ENCODE measurements around the gene PIP5K1B. TPM values are rescaled to one million over a fixed set of nuclear protein-coding genes. Genes with fewer than 3 reads are reported as not detected.

Gene PIP5K1B
- polyA plus RNA-seq, 1 donor (not counting 4 experiments of a cell fraction or from before 2014, with no cell fraction given), result not detected

GRCh38 chr9:68991457-68991856 lies 286.4 kb downstream of the PIP5K1B start:
- Histone ChIP-seq H4K20me1 (ENCODE audit: control insufficient read depth, extremely low read depth, insufficient read depth, low read length) (no peaks in the 10 kb centered on the region), H3K4me1 (ENCODE audit: control insufficient read depth, extremely low read depth, insufficient read depth, low read length) (no peaks in the 10 kb centered on the region), H3K9me3 (ENCODE audit: control insufficient read depth, low read depth, low read length) (no peaks in the 10 kb centered on the region), H3K9ac (ENCODE audit: control insufficient read depth, extremely low read depth, insufficient read depth, low read length) (no peak overlapping the region), H3K9me1 (ENCODE audit: control insufficient read depth, extremely low read depth, insufficient read depth, low read length) (no peaks in the 10 kb centered on the region), H3K4me2 (ENCODE audit: control insufficient read depth, extremely low read depth, insufficient read depth, low read depth, low read length) (no peak overlapping the region), H2AFZ (ENCODE audit: control insufficient read depth, low read length) (no peak overlapping the region), H3K79me2 (ENCODE audit: control insufficient read depth, insufficient read depth, low read length) (no peaks in the 10 kb centered on the region), H3K36me3 (ENCODE audit: control insufficient read depth in 2 of 2, extremely low read depth in 1 of 2, insufficient read depth in 2 of 2, low read length in 2 of 2) (no peaks in the 10 kb centered on the region), H3K4me3 (ENCODE audit: control insufficient read depth in 2 of 3, extremely low read depth in 1 of 3, insufficient read depth in 2 of 3, low read depth in 1 of 3, low read length in 3 of 3) (no peak overlapping the region), H3K27me3 (ENCODE audit: control insufficient read depth, extremely low read depth, insufficient read depth, low read length) (no peaks in the 10 kb centered on the region), H3K27ac (ENCODE audit: control insufficient read depth, insufficient read depth, low read length) (no peak overlapping the region)
- no peak for TF ChIP-seq EZH2 (IDR thresholded peaks at IDR 0.05; ENCODE audit: low read length)
- TF ChIP-seq, protein P1, sequence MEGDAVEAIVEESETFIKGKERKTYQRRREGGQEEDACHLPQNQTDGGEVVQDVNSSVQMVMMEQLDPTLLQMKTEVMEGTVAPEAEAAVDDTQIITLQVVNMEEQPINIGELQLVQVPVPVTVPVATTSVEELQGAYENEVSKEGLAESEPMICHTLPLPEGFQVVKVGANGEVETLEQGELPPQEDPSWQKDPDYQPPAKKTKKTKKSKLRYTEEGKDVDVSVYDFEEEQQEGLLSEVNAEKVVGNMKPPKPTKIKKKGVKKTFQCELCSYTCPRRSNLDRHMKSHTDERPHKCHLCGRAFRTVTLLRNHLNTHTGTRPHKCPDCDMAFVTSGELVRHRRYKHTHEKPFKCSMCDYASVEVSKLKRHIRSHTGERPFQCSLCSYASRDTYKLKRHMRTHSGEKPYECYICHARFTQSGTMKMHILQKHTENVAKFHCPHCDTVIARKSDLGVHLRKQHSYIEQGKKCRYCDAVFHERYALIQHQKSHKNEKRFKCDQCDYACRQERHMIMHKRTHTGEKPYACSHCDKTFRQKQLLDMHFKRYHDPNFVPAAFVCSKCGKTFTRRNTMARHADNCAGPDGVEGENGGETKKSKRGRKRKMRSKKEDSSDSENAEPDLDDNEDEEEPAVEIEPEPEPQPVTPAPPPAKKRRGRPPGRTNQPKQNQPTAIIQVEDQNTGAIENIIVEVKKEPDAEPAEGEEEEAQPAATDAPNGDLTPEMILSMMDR (optimal IDR thresholded peaks at IDR 0.05 in 1 of 3, IDR thresholded peaks at IDR 0.05 in 1 of 3, conservative IDR thresholded peaks at IDR 0.05 in 1 of 3; ENCODE audit: extremely low read depth in 1 of 3, insufficient read depth in 2 of 3, low read length in 3 of 3), result no peak
- FAIRE-seq (no peak), DNase-seq (ENCODE audit: low read depth, low spot score) (no peak)
- dilution Hi-C loops (cut with MboI; ENCODE audit: extremely low pct_ligation_motif_present, low sequenced_read_pairs), result loop anchor here (10.0 to 25.0 kb wide), 2 partner anchors 277 to 379 kb away; no protein-coding TSS in a partner anchor

DNA sequence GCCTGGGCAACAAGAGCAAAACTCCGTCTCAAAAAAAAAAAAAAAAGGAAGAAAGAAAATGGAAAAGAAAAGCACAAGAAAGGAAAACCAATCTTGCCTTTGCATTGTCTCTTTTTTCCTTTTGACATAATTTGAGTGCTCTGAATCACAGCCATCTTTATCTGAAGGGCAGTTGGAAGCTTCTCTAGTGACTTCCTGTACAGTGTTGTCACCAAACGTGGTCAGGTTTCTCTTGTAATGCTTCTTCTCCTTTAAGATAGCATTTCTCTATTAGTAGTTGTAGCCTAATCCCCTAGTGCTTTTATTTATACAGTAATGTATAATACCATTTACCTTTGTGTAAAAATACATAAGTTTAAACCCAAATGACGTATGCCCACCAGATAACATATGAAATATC lies 290.7 kb downstream of the PIP5K1B start:
- FAIRE-seq, result no peak
- Histone ChIP-seq H4K20me1 (ENCODE audit: control insufficient read depth, extremely low read depth, insufficient read depth, low read length) (no peaks in the 10 kb centered on the region), H3K4me1 (ENCODE audit: control insufficient read depth, extremely low read depth, insufficient read depth, low read length) (no peaks in the 10 kb centered on the region), H3K9me3 (ENCODE audit: control insufficient read depth, low read depth, low read length) (no peaks in the 10 kb centered on the region), H3K27ac (ENCODE audit: control insufficient read depth, insufficient read depth, low read length) (no peak overlapping the region), H3K79me2 (ENCODE audit: control insufficient read depth, insufficient read depth, low read length) (no peaks in the 10 kb centered on the region), H3K36me3 (ENCODE audit: control insufficient read depth in 2 of 2, extremely low read depth in 1 of 2, insufficient read depth in 2 of 2, low read length in 2 of 2) (no peaks in the 10 kb centered on the region), H3K9me1 (ENCODE audit: control insufficient read depth, extremely low read depth, insufficient read depth, low read length) (no peaks in the 10 kb centered on the region), H3K9ac (ENCODE audit: control insufficient read depth, extremely low read depth, insufficient read depth, low read length) (no peak overlapping the region), H3K4me2 (ENCODE audit: control insufficient read depth, extremely low read depth, insufficient read depth, low read depth, low read length) (no peak overlapping the region), H3K27me3 (ENCODE audit: control insufficient read depth, extremely low read depth, insufficient read depth, low read length) (no peaks in the 10 kb centered on the region), H2AFZ (ENCODE audit: control insufficient read depth, low read length) (no peak overlapping the region), H3K4me3 (ENCODE audit: control insufficient read depth in 2 of 3, extremely low read depth in 1 of 3, insufficient read depth in 2 of 3, low read depth in 1 of 3, low read length in 3 of 3) (no peak overlapping the region)
- dilution Hi-C loops (cut with MboI; ENCODE audit: extremely low pct_ligation_motif_present, low sequenced_read_pairs), result loop anchor here (10.0 to 25.0 kb wide), 2 partner anchors 281 to 383 kb away; no protein-coding TSS in a partner anchor
- TF ChIP-seq, protein P1 (optimal IDR thresholded peaks at IDR 0.05 in 1 of 3, IDR thresholded peaks at IDR 0.05 in 1 of 3, conservative IDR thresholded peaks at IDR 0.05 in 1 of 3; ENCODE audit: extremely low read depth in 1 of 3, insufficient read depth in 2 of 3, low read length in 3 of 3), result no peak
- no peak for TF ChIP-seq EZH2 (IDR thresholded peaks at IDR 0.05; ENCODE audit: low read length)
- DNase-seq (ENCODE audit: low read depth, low spot score), result no peak
